IMR-90 (cell line): ENCODE data around the gene DDX54. TPM values are rescaled to one million over a fixed set of nuclear protein-coding genes. Genes with fewer than 3 reads are reported as not detected.
A peak's percentile ranks its signal among the peaks of the same experiment; 100 is the strongest.

Source experiments
- ATAC-seq: fragments of 200-7000 bp; cut with Tn5 transposase; 2 replicates; pipeline ENCODE4 v1.9.1; 2020; ENCODE audit warnings: low read depth, mild to moderate bottlenecking, moderate library complexity
- BruUV-seq: library from RNA; stranded (reverse); fragments of 400-500 nt; replicated peaks from 2 replicates; lab custom pipeline; 2021; lab: Mats Ljungman, UMichigan
- CTCF ChIA-PET: fragments of 300-600 bp; formaldehyde crosslinking; extraction: SDS; loops from one replicate; lab custom pipeline; 2021; ENCODE audit warnings: antibody characterized with exemption; lab: Yijun Ruan, JAX
- POLR2A ChIA-PET: fragments of 300-600 bp; sonication (Branson Sonifier 250); formaldehyde crosslinking; loops from one replicate; lab custom pipeline; 2022; ENCODE audit warnings: antibody characterized with exemption; ENCODE audit not compliant: unreplicated experiment; lab: Charles Lee
- DNase-seq: peaks from one replicate; pipeline ENCODE4 v3.0.0; 2013
- H2AFZ ChIP-seq: replicated peaks from 2 replicates; pipeline ENCODE3; 2013; ENCODE audit warnings: low read length, mild to moderate bottlenecking; ENCODE audit not compliant: poor library complexity
- H2AK5ac ChIP-seq: 2 replicates; pipeline ENCODE4 v1.6.1; 2013; ENCODE audit warnings: low read depth, low read length, inconsistent platforms
- H2AK9ac ChIP-seq: replicated peaks from 2 replicates; pipeline ENCODE3; 2013; ENCODE audit warnings: mild to moderate bottlenecking, low read depth, low read length, moderate library complexity; ENCODE audit not compliant: poor library complexity
- H2BK120ac ChIP-seq: 2 replicates; pipeline ENCODE4 v1.6.1; 2013; ENCODE audit warnings: low read depth, low read length, inconsistent platforms
- H2BK15ac ChIP-seq: 3 replicates; pipeline ENCODE4 v1.6.1; 2013; ENCODE audit warnings: low read depth, low read length, inconsistent platforms
- H2BK20ac ChIP-seq: 2 replicates; pipeline ENCODE4 v1.6.1; 2013; ENCODE audit warnings: low read depth, mild to moderate bottlenecking, inconsistent platforms, low read length, moderate library complexity
- H2BK5ac ChIP-seq: 2 replicates; pipeline ENCODE4 v1.6.1; 2013; ENCODE audit warnings: mild to moderate bottlenecking, low read depth, low read length, inconsistent platforms; ENCODE audit not compliant: poor library complexity, severe bottlenecking
- H3K14ac ChIP-seq: replicated peaks from 2 replicates; pipeline ENCODE4 v1.6.1; 2013; ENCODE audit warnings: low read depth, low read length, inconsistent platforms
- H3K18ac ChIP-seq: 2 replicates; pipeline ENCODE4 v1.6.1; 2013; ENCODE audit warnings: low read depth, low read length, control low read depth
- H3K23ac ChIP-seq: 2 replicates; pipeline ENCODE4 v1.6.1; 2013; ENCODE audit warnings: low read depth, low read length, inconsistent platforms
- H3K27ac ChIP-seq: 2 replicates; pipeline ENCODE4 v1.5.1; 2013; ENCODE audit warnings: mild to moderate bottlenecking, control low read depth, low read length; ENCODE audit not compliant: insufficient read depth
- H3K27me3 ChIP-seq: 2 replicates; pipeline ENCODE4 v1.6.1; 2013; ENCODE audit warnings: low read length; ENCODE audit not compliant: control insufficient read depth, insufficient read depth
- H3K36me3 ChIP-seq: 2 replicates; pipeline ENCODE4 v1.6.1; 2013; ENCODE audit warnings: low read length, mixed read lengths; ENCODE audit not compliant: control insufficient read depth, insufficient read depth
- H3K4ac ChIP-seq: 2 replicates; pipeline ENCODE4 v1.6.1; 2013; ENCODE audit warnings: low read depth, low read length, inconsistent platforms
- H3K4me1 ChIP-seq: 2 replicates; pipeline ENCODE4 v1.6.1; 2013; ENCODE audit warnings: low read length, mixed read lengths; ENCODE audit not compliant: control insufficient read depth, insufficient read depth
- H3K4me2 ChIP-seq: 2 replicates; pipeline ENCODE4 v1.6.1; 2013; ENCODE audit warnings: low read depth, mild to moderate bottlenecking, control low read depth, low read length, moderate library complexity
- H3K4me3 ChIP-seq: 2 replicates; pipeline ENCODE4 v1.5.1; 2013; ENCODE audit warnings: low read depth, mild to moderate bottlenecking, control low read depth, low read length, moderate library complexity; ENCODE audit not compliant: insufficient read depth
- H3K56ac ChIP-seq: 2 replicates; pipeline ENCODE4 v1.6.1; 2013; ENCODE audit warnings: low read length, inconsistent platforms; ENCODE audit not compliant: insufficient read depth; ENCODE audit errors: extremely low read depth
- H3K79me1 ChIP-seq, 2 experiments: 2 replicates each; pipeline ENCODE4 v1.6.1; 2013; ENCODE audit warnings: low read length in 2 of 2, inconsistent platforms in 1 of 2, low read depth in 1 of 2
- H3K9ac ChIP-seq: 2 replicates; pipeline ENCODE4 v1.6.1; 2013; ENCODE audit warnings: low read depth, low read length, control low read depth
- H3K9me1 ChIP-seq: 2 replicates; pipeline ENCODE4 v1.6.1; 2013; ENCODE audit warnings: low read length, inconsistent platforms; ENCODE audit not compliant: insufficient read depth
- H3K9me3 ChIP-seq: 2 replicates; pipeline ENCODE4 v1.6.1; 2013; ENCODE audit warnings: low read length; ENCODE audit not compliant: control insufficient read depth, insufficient read depth
- H4K20me1 ChIP-seq: 2 replicates; pipeline ENCODE4 v1.6.1; 2013; ENCODE audit warnings: low read length, inconsistent platforms; ENCODE audit not compliant: insufficient read depth
- H4K5ac ChIP-seq: 2 replicates; pipeline ENCODE4 v1.6.1; 2013; ENCODE audit warnings: mild to moderate bottlenecking, low read depth, low read length, control low read depth
- H4K8ac ChIP-seq, 2 experiments: 2 replicates each; pipeline ENCODE4 v1.6.1; 2013; ENCODE audit warnings: low read depth in 2 of 2, low read length in 2 of 2, control low read depth in 1 of 2, inconsistent platforms in 1 of 2
- H4K91ac ChIP-seq: 2 replicates; pipeline ENCODE4 v1.6.1; 2013; ENCODE audit warnings: low read depth, low read length, inconsistent platforms; ENCODE audit not compliant: insufficient read depth
- MAZ ChIP-seq: IDR thresholded peaks from 2 replicates; pipeline ENCODE4 v1.6.1; 2012; ENCODE audit warnings: low read depth, mild to moderate bottlenecking, low read length, improper control_type of control experiment, moderate library complexity, borderline replicate concordance
- RAD21 ChIP-seq: IDR thresholded peaks from 2 replicates; pipeline ENCODE4 v1.6.1; 2012; ENCODE audit warnings: low read length, improper control_type of control experiment
- RFX5 ChIP-seq: IDR thresholded peaks from 2 replicates; pipeline ENCODE4 v1.8.0; 2012; ENCODE audit warnings: low read depth, mild to moderate bottlenecking, low read length, moderate library complexity
- WGBS, 2 experiments: methylation state at CpG; one replicate each; pipeline versions ENCODE4 v1.1.5 to v1.1.7; 2013; ENCODE audit warnings: missing lambda C conversion rate in 2 of 2; ENCODE audit not compliant: insufficient read length in 1 of 2; ENCODE audit errors: extremely low coverage in 2 of 2; 5-methylcytosine and 5-hydroxymethylcytosine counted together
- dilution Hi-C: fragments of 300-500 bp; cut with HindIII; formaldehyde crosslinking; loops from one replicate; pipeline ENCODE4 v1.14.3; 2018; ENCODE audit warnings: low sequenced_read_pairs; ENCODE audit not compliant: unreplicated experiment
- in situ Hi-C: fragments of 300-500 bp; cut with MboI; formaldehyde crosslinking; loops from 3 replicates; pipeline ENCODE4 v1.14.3; 2019; ENCODE audit warnings: low sequenced_read_pairs, inconsistent platforms, mixed read lengths
- intact Hi-C: fragments of 100-400 bp; cut with micrococcal nuclease; formaldehyde crosslinking; loops from 2 replicates; pipeline ENCODE4 v1.10.0; 2022
- polyA plus RNA-seq, 3 experiments: library from polyadenylated mRNA; depleted of rRNA; stranded (reverse); fragments of >200 nt; gene quantifications; 2 replicates each; pipeline ENCODE4 v1.2.3, GENCODE V29; 2012; ENCODE audit warnings: low replicate concordance in 1 of 3
- total RNA-seq: library from RNA; depleted of rRNA; stranded (reverse); fragments of >200 nt; gene quantifications from 2 replicates; pipeline ENCODE4 v1.2.3, GENCODE V29; 2012

The DDX54 gene
- total and polyA plus RNA-seq, 2 of the 4 experiments (the other 2 are of a cell fraction) = 23.8 to 47.5 TPM

DNA sequence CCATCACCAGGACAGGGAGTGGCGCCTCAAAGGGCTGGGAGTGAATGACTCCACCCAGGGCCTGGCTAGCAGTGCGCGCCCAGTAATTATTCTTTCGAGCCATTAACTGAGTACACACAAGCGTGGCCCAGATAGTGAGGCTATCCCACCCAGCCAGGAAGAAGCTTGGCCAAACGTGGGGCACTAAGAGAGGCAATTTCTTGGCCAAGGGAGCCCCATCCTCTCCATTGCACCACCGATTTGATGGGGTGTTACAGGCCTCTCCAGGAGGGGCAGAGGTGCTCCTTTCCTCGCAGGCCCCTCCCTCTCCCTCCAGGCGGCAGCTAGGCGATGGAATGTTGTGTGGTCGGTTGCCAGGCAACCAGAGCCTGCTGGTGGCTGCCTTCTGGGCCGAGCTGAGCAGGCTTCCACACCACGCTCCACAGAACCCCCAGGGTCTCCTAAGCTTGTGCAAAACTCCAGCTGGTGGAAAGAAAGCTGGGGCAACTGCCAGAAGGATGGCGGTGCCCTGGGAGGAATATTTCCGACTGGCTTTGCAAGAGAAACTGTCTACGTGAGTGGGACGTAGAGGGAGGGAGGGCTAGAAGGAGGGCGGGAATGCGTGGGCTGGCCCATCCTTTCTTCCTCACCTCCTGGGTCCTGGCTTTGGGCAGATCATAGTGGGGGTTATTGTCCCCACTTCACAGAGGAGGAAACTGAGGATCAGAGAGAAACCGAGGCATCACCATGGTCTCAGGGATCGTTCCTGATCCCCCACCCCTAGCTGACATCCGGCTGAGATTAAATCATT is 35.7 kb downstream of the DDX54 start, which contains the start of gene CFAP73:
TSS of gene CFAP73 (plus strand) at position 364 of the 790 bp plus-strand sequence. CDS start at position 498, 134 bp downstream.
- no peak within 1 kb of the TSS for H3K56ac ChIP-seq
- no peak within 1 kb of the TSS for H4K91ac ChIP-seq
- peak within 1 kb of the TSS; percentile 35; the same call in 1 of the 2 replicates for H3K4me2 ChIP-seq
- no peaks in the 10 kb centered on the region for H3K9me3 ChIP-seq
- no peak within 1 kb of the TSS for H3K23ac ChIP-seq
- no peak within 1 kb of the TSS for H2BK120ac ChIP-seq
- H2BK5ac ChIP-seq = no peak within 1 kb of the TSS
- H3K4ac ChIP-seq = no peak within 1 kb of the TSS
- ATAC-seq = peak; percentile 88
- TF ChIP-seq RFX5 = no peak
- peak; percentile 66; the same call in 1 of the 2 replicates for TF ChIP-seq MAZ
- no peak for TF ChIP-seq RAD21
- no peak within 1 kb of the TSS for H2AK9ac ChIP-seq
- no peaks in the 10 kb centered on the region for H3K79me1 ChIP-seq
- no peaks in the 10 kb centered on the region for H4K20me1 ChIP-seq
- no peaks in the 10 kb centered on the region for H3K9me1 ChIP-seq
- H4K8ac ChIP-seq = no peak within 1 kb of the TSS
- in situ Hi-C loops = no loop called here
- H3K4me1 ChIP-seq = peaks cover 2% of the 10 kb centered on the region; the same call in 1 of the 2 replicates
- H3K27ac ChIP-seq = no peak within 1 kb of the TSS
- ChIA-PET CTCF (interaction anchor here (1.2 kb wide), 1 partner anchor 25 kb away, joined by 3 read pairs; no protein-coding TSS in a partner anchor), POLR2A (no interaction called here)
- no peak within 1 kb of the TSS for H2AK5ac ChIP-seq
- 21% methylated on average over 5 of the region's 22 CpGs; no CpG with 5 or more reads in 1 of the 2 experiments for WGBS, 2 experiments
- no peak within 1 kb of the TSS for H4K5ac ChIP-seq
- peak; percentile 75 for DNase-seq
- H3K4me3 ChIP-seq = no peak within 1 kb of the TSS
- dilution Hi-C loops = no loop called here
- H2AFZ ChIP-seq = peak within 1 kb of the TSS; percentile 70
- no peak within 1 kb of the TSS for H3K14ac ChIP-seq
- H2BK20ac ChIP-seq = no peak within 1 kb of the TSS
- no peaks in the 10 kb centered on the region for H3K36me3 ChIP-seq
- H3K18ac ChIP-seq = no peak within 1 kb of the TSS
- intact Hi-C loops = loop anchor here (5.0 kb wide), 1 partner anchor 157 kb away; no protein-coding TSS in a partner anchor
- H3K27me3 ChIP-seq = peaks cover 37% of the 10 kb centered on the region
- BruUV-seq = no TSS peak
- H2BK15ac ChIP-seq = no peak within 1 kb of the TSS
- H3K9ac ChIP-seq = no peak within 1 kb of the TSS
